Measurements from ENCODE around the gene ZNF407.

ZNF407 gene

GRCh38 chr18:74570266-74570665 is 27.4 kb upstream of the ZNF407 start:
- TF ChIP-seq, protein P1, sequence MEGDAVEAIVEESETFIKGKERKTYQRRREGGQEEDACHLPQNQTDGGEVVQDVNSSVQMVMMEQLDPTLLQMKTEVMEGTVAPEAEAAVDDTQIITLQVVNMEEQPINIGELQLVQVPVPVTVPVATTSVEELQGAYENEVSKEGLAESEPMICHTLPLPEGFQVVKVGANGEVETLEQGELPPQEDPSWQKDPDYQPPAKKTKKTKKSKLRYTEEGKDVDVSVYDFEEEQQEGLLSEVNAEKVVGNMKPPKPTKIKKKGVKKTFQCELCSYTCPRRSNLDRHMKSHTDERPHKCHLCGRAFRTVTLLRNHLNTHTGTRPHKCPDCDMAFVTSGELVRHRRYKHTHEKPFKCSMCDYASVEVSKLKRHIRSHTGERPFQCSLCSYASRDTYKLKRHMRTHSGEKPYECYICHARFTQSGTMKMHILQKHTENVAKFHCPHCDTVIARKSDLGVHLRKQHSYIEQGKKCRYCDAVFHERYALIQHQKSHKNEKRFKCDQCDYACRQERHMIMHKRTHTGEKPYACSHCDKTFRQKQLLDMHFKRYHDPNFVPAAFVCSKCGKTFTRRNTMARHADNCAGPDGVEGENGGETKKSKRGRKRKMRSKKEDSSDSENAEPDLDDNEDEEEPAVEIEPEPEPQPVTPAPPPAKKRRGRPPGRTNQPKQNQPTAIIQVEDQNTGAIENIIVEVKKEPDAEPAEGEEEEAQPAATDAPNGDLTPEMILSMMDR (IDR thresholded peaks at IDR 0.05; ENCODE audit: control insufficient read depth, extremely low read depth, insufficient read depth), result no peak
- no peak overlapping the region for H3K4me3 ChIP-seq (ENCODE audit: low read depth, low read length)
- DNase-seq (ENCODE audit: low read depth), result no peak

GRCh38 chr18:74571895-74572680 is 25.6 kb upstream of the ZNF407 start:
- no peak overlapping the region for H3K4me3 ChIP-seq (ENCODE audit: low read depth, low read length)
- no peak for DNase-seq (ENCODE audit: low read depth)
- TF ChIP-seq, protein P1 (IDR thresholded peaks at IDR 0.05; ENCODE audit: control insufficient read depth, extremely low read depth, insufficient read depth), result no peak

DNA sequence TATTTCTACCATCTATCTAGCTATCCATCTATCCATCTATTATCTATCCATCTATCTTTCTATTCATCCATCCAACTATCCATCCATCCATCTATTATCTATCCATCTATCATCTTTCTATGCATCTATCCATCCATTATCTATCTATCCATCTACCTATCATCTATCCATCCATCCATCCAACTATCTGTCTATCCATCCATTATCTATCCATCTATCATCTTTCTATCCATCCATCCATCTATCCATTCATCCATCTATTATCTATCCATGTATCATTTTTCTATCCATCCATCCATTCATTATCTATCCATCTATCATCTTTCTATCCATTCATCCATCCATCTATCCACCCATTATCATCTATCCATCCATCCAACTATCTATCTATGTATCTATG is 24.6 kb upstream of the ZNF407 start:
- H3K4me3 ChIP-seq (ENCODE audit: low read depth, low read length), result no peak overlapping the region
- no peak for DNase-seq (ENCODE audit: low read depth)
- TF ChIP-seq, protein P1 (IDR thresholded peaks at IDR 0.05; ENCODE audit: control insufficient read depth, extremely low read depth, insufficient read depth), result no peak

DNA sequence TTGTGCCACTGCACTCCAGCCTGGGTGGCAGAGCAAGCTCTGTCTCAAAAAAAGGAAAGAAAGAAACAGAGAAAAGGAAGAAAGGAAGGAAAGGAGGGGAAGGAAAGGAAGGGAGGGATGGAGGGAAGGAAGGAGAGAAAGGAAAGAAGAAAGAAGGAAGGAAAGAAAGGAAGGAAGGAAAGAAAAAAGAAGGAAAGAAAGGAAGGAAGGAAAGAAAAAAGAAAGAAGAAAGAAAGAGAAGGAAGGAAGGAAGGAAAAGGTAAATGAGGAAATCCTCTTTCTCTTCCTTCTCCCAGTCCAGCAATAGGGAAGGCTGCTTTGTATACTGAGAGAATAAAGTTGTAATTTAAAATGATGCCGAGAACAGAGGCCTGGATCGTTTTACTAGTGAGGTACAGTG is 22.8 kb upstream of the ZNF407 start:
- DNase-seq (ENCODE audit: low read depth), result no peak
- no peak overlapping the region for H3K4me3 ChIP-seq (ENCODE audit: low read depth, low read length)
- TF ChIP-seq, protein P1 (IDR thresholded peaks at IDR 0.05; ENCODE audit: control insufficient read depth, extremely low read depth, insufficient read depth), result no peak

GRCh38 chr18:74577019-74577418 is 20.7 kb upstream of the ZNF407 start:
- H3K4me3 ChIP-seq (ENCODE audit: low read depth, low read length), result no peak overlapping the region
- no peak for DNase-seq (ENCODE audit: low read depth)
- TF ChIP-seq, protein P1 (IDR thresholded peaks at IDR 0.05; ENCODE audit: control insufficient read depth, extremely low read depth, insufficient read depth), result no peak

DNA sequence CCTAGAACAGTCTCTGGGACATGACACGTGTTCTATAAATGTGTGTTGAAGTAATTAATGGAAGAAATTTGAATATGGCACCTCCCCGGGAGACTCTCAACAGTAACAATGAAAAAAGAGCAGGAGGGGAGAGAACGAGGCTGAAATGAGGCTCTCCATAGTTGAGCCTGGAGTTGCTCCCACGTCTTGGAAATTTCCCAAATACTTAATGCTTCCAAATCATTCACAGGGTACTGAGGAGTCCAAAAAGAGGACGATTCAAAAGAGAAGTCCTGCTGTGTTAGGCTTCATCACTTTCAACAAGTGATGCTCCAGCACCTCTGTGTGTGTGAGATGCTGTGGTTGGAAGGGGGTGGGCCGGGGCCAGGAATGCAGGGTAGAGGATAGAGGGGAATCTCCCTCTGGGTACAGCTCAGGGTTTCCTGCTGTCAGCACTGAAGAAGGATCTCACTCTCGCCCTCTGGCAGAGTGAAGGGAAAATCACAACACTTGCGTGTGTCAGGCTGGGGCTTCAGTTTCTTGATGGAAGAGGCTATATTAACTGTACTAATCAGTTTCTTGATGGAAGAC is 18.1 kb upstream of the ZNF407 start:
- no peak for DNase-seq (ENCODE audit: low read depth)

More for the DNA sequence above, 18.1 kb upstream of the ZNF407 start:
- TF ChIP-seq, protein P1 (IDR thresholded peaks at IDR 0.05; ENCODE audit: control insufficient read depth, extremely low read depth, insufficient read depth), result no peak
- no peak overlapping the region for H3K4me3 ChIP-seq (ENCODE audit: low read depth, low read length)
